Trophoblast cell (in vitro differentiated cells and primary cell): ENCODE measurements around the gene CHODL.
A peak's percentile ranks its signal among the peaks of the same experiment; 100 is the strongest.

Experiments
- DNase-seq, 2 donors: peaks; one replicate each; pipeline ENCODE4 v3.0.0-alpha.2; 2016
- H2AFZ ChIP-seq: 2 replicates; pipeline ENCODE4 v1.6.1; 2013; ENCODE audit warnings: low read length, moderate library complexity, mild to moderate bottlenecking; ENCODE audit not compliant: insufficient read depth, poor library complexity
- H2AK5ac ChIP-seq: 2 replicates; pipeline ENCODE4 v1.6.1; 2013; ENCODE audit warnings: mild to moderate bottlenecking, low read length
- H2BK120ac ChIP-seq: 2 replicates; pipeline ENCODE4 v1.6.1; 2013; ENCODE audit warnings: low read length, mild to moderate bottlenecking, moderate library complexity; ENCODE audit not compliant: insufficient read depth, poor library complexity
- H2BK12ac ChIP-seq: 2 replicates; pipeline ENCODE4 v1.6.1; 2013; ENCODE audit warnings: mild to moderate bottlenecking, low read length, moderate library complexity
- H2BK5ac ChIP-seq: 2 replicates; pipeline ENCODE4 v1.6.1; 2013; ENCODE audit warnings: low read length, low read depth, moderate library complexity, mild to moderate bottlenecking; ENCODE audit not compliant: poor library complexity
- H3K14ac ChIP-seq: 2 replicates; pipeline ENCODE4 v1.6.1; 2013; ENCODE audit warnings: mild to moderate bottlenecking, low read length
- H3K18ac ChIP-seq: 2 replicates; pipeline ENCODE4 v1.6.1; 2013; ENCODE audit warnings: mild to moderate bottlenecking, low read length
- H3K23ac ChIP-seq: 2 replicates; pipeline ENCODE4 v1.6.1; 2013; ENCODE audit warnings: low read length
- H3K27ac ChIP-seq: 2 replicates; pipeline ENCODE4 v1.5.1; 2013; ENCODE audit warnings: low read depth, mild to moderate bottlenecking, inconsistent platforms, low read length, moderate library complexity
- H3K27me3 ChIP-seq: 2 replicates; pipeline ENCODE4 v1.6.1; 2013; ENCODE audit warnings: inconsistent platforms, mild to moderate bottlenecking, low read length, moderate library complexity; ENCODE audit not compliant: insufficient read depth
- H3K36me3 ChIP-seq, 2 experiments: 1 replicate in 1 of 2; 2 replicates in 1 of 2; pipeline ENCODE4 v1.6.1; 2013; ENCODE audit warnings: low read length in 2 of 2, mild to moderate bottlenecking in 2 of 2, moderate library complexity in 1 of 2; ENCODE audit not compliant: insufficient read depth in 2 of 2, control insufficient read depth in 1 of 2
- H3K4ac ChIP-seq: 2 replicates; pipeline ENCODE4 v1.6.1; 2013; ENCODE audit warnings: low read depth, mild to moderate bottlenecking, low read length, moderate library complexity
- H3K4me1 ChIP-seq, 2 experiments: 1 replicate in 1 of 2; 2 replicates in 1 of 2; pipeline ENCODE4 v1.6.1; 2013; ENCODE audit warnings: low read length in 2 of 2, mild to moderate bottlenecking in 2 of 2, moderate library complexity in 1 of 2; ENCODE audit not compliant: insufficient read depth in 2 of 2, control insufficient read depth in 1 of 2
- H3K4me2 ChIP-seq: 2 replicates; pipeline ENCODE4 v1.6.1; 2013; ENCODE audit warnings: inconsistent platforms, mild to moderate bottlenecking, low read length, moderate library complexity
- H3K4me3 ChIP-seq: 2 replicates; pipeline ENCODE4 v1.5.1; 2013; ENCODE audit warnings: mild to moderate bottlenecking, low read depth, low read length, inconsistent platforms
- H3K79me1 ChIP-seq: one replicate; pipeline ENCODE4 v1.6.1; 2013; ENCODE audit warnings: low read length
- H3K79me2 ChIP-seq: 2 replicates; pipeline ENCODE4 v1.6.1; 2013; ENCODE audit warnings: low read length, mild to moderate bottlenecking; ENCODE audit not compliant: control insufficient read depth, insufficient read depth, poor library complexity
- H3K9ac ChIP-seq: 2 replicates; pipeline ENCODE4 v1.6.1; 2013; ENCODE audit warnings: mild to moderate bottlenecking, low read length
- H3K9me3 ChIP-seq: 2 replicates; pipeline ENCODE4 v1.6.1; 2013; ENCODE audit warnings: low read depth, mild to moderate bottlenecking, control low read depth, inconsistent platforms, low read length; ENCODE audit not compliant: insufficient read depth
- H4K12ac ChIP-seq: 2 replicates; pipeline ENCODE4 v1.6.1; 2013; ENCODE audit warnings: low read depth, mild to moderate bottlenecking, low read length, moderate library complexity
- H4K8ac ChIP-seq: 2 replicates; pipeline ENCODE4 v1.6.1; 2013; ENCODE audit warnings: low read depth, mild to moderate bottlenecking, low read length, moderate library complexity
- H4K91ac ChIP-seq: one replicate; pipeline ENCODE4 v1.6.1; 2013; ENCODE audit warnings: low read depth, mild to moderate bottlenecking, low read length, moderate library complexity
- WGBS: extraction: QIAGEN DNeasy Blood & Tissue Kit; methylation state at CpG from one replicate; pipeline ENCODE4 v1.1.7; 2013; ENCODE audit warnings: missing lambda C conversion rate; ENCODE audit not compliant: insufficient read length, insufficient coverage; ENCODE audit errors: extremely low coverage; 5-methylcytosine and 5-hydroxymethylcytosine counted together

Gene CHODL

GRCh38 chr21:18252680-18253079 lies 8.0 kb downstream of the CHODL start:
- Histone ChIP-seq H3K14ac (no peak overlapping the region), H3K27me3 (no peaks in the 10 kb centered on the region), H3K9ac (no peak overlapping the region), H3K4me1 (no peaks in the 10 kb centered on the region), H4K91ac (no peak overlapping the region), H3K4ac (no peak overlapping the region), H3K27ac (no peak overlapping the region), H3K79me2 (no peaks in the 10 kb centered on the region), H3K79me1 (no peaks in the 10 kb centered on the region), H2AFZ (no peak overlapping the region), H3K36me3 (no peaks in the 10 kb centered on the region), H2BK12ac (no peak overlapping the region), H3K18ac (no peak overlapping the region), H3K4me2 (no peak overlapping the region), H4K8ac (no peak overlapping the region), H2AK5ac (no peak overlapping the region), H2BK120ac (no peak overlapping the region), H3K23ac (no peak overlapping the region), H3K4me3 (no peak overlapping the region), H3K9me3 (no peaks in the 10 kb centered on the region), H4K12ac (no peak overlapping the region), H2BK5ac (no peak overlapping the region)
- WGBS, result no CpG with 5 or more reads among the region's 5 CpGs
- DNase-seq, result no peak

GRCh38 chr21:18253221-18253620 lies 8.6 kb downstream of the CHODL start:
- H2BK120ac ChIP-seq, result no peak overlapping the region
- no peak overlapping the region for H4K91ac ChIP-seq
- H2BK5ac ChIP-seq, result no peak overlapping the region
- no peaks in the 10 kb centered on the region for H3K36me3 ChIP-seq
- no peak overlapping the region for H3K23ac ChIP-seq
- H4K12ac ChIP-seq, result no peak overlapping the region
- peak in 1 of 2 donors; percentile 34 for DNase-seq
- H2AK5ac ChIP-seq, result no peak overlapping the region
- WGBS, result no CpG with 5 or more reads among the region's 2 CpGs
- H3K4ac ChIP-seq, result no peak overlapping the region
- H4K8ac ChIP-seq, result no peak overlapping the region
- no peak overlapping the region for H3K4me2 ChIP-seq
- H2BK12ac ChIP-seq, result no peak overlapping the region
- H3K14ac ChIP-seq, result no peak overlapping the region
- H3K9me3 ChIP-seq, result no peaks in the 10 kb centered on the region
- H3K9ac ChIP-seq, result no peak overlapping the region
- no peak overlapping the region for H3K18ac ChIP-seq
- H3K4me3 ChIP-seq, result no peak overlapping the region
- H3K79me2 ChIP-seq, result no peaks in the 10 kb centered on the region
- no peak overlapping the region for H3K27ac ChIP-seq
- no peak overlapping the region for H2AFZ ChIP-seq
- no peaks in the 10 kb centered on the region for H3K27me3 ChIP-seq
- no peaks in the 10 kb centered on the region for H3K4me1 ChIP-seq
- H3K79me1 ChIP-seq, result no peaks in the 10 kb centered on the region

- no peak overlapping the region for H4K12ac ChIP-seq
- H2BK12ac ChIP-seq, result no peak overlapping the region
- H3K79me1 ChIP-seq, result no peaks in the 10 kb centered on the region
- no peak overlapping the region for H3K4ac ChIP-seq
- no peak overlapping the region for H2AFZ ChIP-seq
- H3K27me3 ChIP-seq, result no peaks in the 10 kb centered on the region
- no peak overlapping the region for H3K27ac ChIP-seq
- no peak overlapping the region for H3K18ac ChIP-seq
- no peak overlapping the region for H4K91ac ChIP-seq
- no CpG with 5 or more reads among the region's 2 CpGs for WGBS
- no peak overlapping the region for H3K23ac ChIP-seq
- H2BK120ac ChIP-seq, result no peak overlapping the region
- no peak overlapping the region for H3K14ac ChIP-seq
- H3K9me3 ChIP-seq, result no peaks in the 10 kb centered on the region
- no peak overlapping the region for H3K9ac ChIP-seq
- no peak overlapping the region for H2AK5ac ChIP-seq
- H3K4me2 ChIP-seq, result no peak overlapping the region
- H4K8ac ChIP-seq, result no peak overlapping the region
- no peak overlapping the region for H3K4me3 ChIP-seq
- no peak overlapping the region for H2BK5ac ChIP-seq
- no peaks in the 10 kb centered on the region for H3K4me1 ChIP-seq
- no peaks in the 10 kb centered on the region for H3K36me3 ChIP-seq
- H3K79me2 ChIP-seq, result no peaks in the 10 kb centered on the region
- no peak for DNase-seq
These were observed 9.2 kb downstream of the CHODL start for GRCh38 chr21:18253799-18254198.

GRCh38 chr21:18265944-18266343 lies 21.3 kb downstream of the CHODL start:
- Histone ChIP-seq H2AK5ac (no peak overlapping the region), H4K12ac (no peak overlapping the region), H3K4me2 (no peak overlapping the region), H2BK120ac (no peak overlapping the region), H3K9me3 (no peaks in the 10 kb centered on the region), H3K79me2 (no peaks in the 10 kb centered on the region), H4K91ac (no peak overlapping the region), H3K4ac (no peak overlapping the region), H3K27me3 (no peaks in the 10 kb centered on the region), H3K79me1 (no peaks in the 10 kb centered on the region), H2AFZ (no peak overlapping the region), H2BK12ac (no peak overlapping the region), H3K18ac (no peak overlapping the region), H3K4me3 (no peak overlapping the region), H4K8ac (no peak overlapping the region), H3K14ac (no peak overlapping the region), H3K4me1 (no peaks in the 10 kb centered on the region), H3K23ac (no peak overlapping the region), H3K9ac (no peak overlapping the region), H2BK5ac (no peak overlapping the region), H3K36me3 (no peaks in the 10 kb centered on the region), H3K27ac (no peak overlapping the region)
- DNase-seq, result no peak
- no CpG with 5 or more reads among the region's 2 CpGs for WGBS
